Mesendoderm (in vitro differentiated cells): ENCODE measurements around the gene CUL4A.

Experiments
- DNase-seq: peaks from one replicate; pipeline ENCODE4 v3.0.0; 2013
- H2AK5ac ChIP-seq: 2 replicates; pipeline ENCODE4 v1.6.1; 2013; ENCODE audit warnings: low read length, inconsistent platforms
- H2BK120ac ChIP-seq: 2 replicates; pipeline ENCODE4 v1.6.1; 2013; ENCODE audit warnings: low read depth, mild to moderate bottlenecking, low read length, moderate library complexity, mixed read lengths
- H2BK15ac ChIP-seq: replicated peaks from 2 replicates; pipeline ENCODE4 v1.6.1; 2013; ENCODE audit warnings: low read depth, mild to moderate bottlenecking, moderate library complexity
- H2BK5ac ChIP-seq: 2 replicates; pipeline ENCODE4 v1.6.1; 2013; ENCODE audit warnings: low read length, inconsistent platforms
- H3K18ac ChIP-seq: 2 replicates; pipeline ENCODE4 v1.6.1; 2013; ENCODE audit warnings: mild to moderate bottlenecking, low read length, mixed read lengths
- H3K23ac ChIP-seq: one replicate; pipeline ENCODE4 v1.6.1; 2013; ENCODE audit warnings: low read length
- H3K27ac ChIP-seq: 2 replicates; pipeline ENCODE4 v1.5.1; 2013; ENCODE audit warnings: low read depth, mild to moderate bottlenecking, inconsistent platforms, low read length, moderate library complexity
- H3K27me3 ChIP-seq: 2 replicates; pipeline ENCODE4 v1.6.1; 2013; ENCODE audit warnings: low read length, control low read depth, mild to moderate bottlenecking, inconsistent platforms; ENCODE audit not compliant: insufficient read depth, poor library complexity
- H3K36me3 ChIP-seq: 2 replicates; pipeline ENCODE4 v1.6.1; 2013; ENCODE audit warnings: low read length, inconsistent platforms; ENCODE audit not compliant: control insufficient read depth, insufficient read depth
- H3K4ac ChIP-seq: one replicate; pipeline ENCODE4 v1.6.1; 2013; ENCODE audit warnings: low read depth, mild to moderate bottlenecking, low read length, moderate library complexity
- H3K4me1 ChIP-seq: 2 replicates; pipeline ENCODE4 v1.6.1; 2013; ENCODE audit warnings: low read depth, low read length, inconsistent platforms; ENCODE audit not compliant: control insufficient read depth
- H3K4me2 ChIP-seq: 2 replicates; pipeline ENCODE4 v1.6.1; 2013; ENCODE audit warnings: low read length
- H3K4me3 ChIP-seq: 2 replicates; pipeline ENCODE4 v1.5.1; 2013; ENCODE audit warnings: mild to moderate bottlenecking, low read length
- H3K56ac ChIP-seq: one replicate; pipeline ENCODE4 v1.6.1; 2013; ENCODE audit warnings: low read length
- H3K79me1 ChIP-seq: 2 replicates; pipeline ENCODE4 v1.6.1; 2013; ENCODE audit warnings: low read length, inconsistent platforms
- H3K79me2 ChIP-seq: 2 replicates; pipeline ENCODE4 v1.6.1; 2013; ENCODE audit warnings: mild to moderate bottlenecking, low read length; ENCODE audit not compliant: control insufficient read depth, insufficient read depth
- H3K9ac ChIP-seq: 2 replicates; pipeline ENCODE4 v1.6.1; 2013; ENCODE audit warnings: low read length, inconsistent platforms
- H4K5ac ChIP-seq: one replicate; pipeline ENCODE4 v1.6.1; 2013; ENCODE audit warnings: low read length
- H4K8ac ChIP-seq: one replicate; pipeline ENCODE4 v1.6.1; 2013; ENCODE audit warnings: low read depth, mild to moderate bottlenecking, control low read depth, low read length, moderate library complexity
- WGBS: extraction: QIAGEN DNeasy Blood & Tissue Kit; methylation state at CpG from one replicate; pipeline ENCODE4 v1.1.7; 2013; ENCODE audit warnings: low lambda C conversion rate, missing lambda C conversion rate; ENCODE audit not compliant: insufficient coverage; ENCODE audit errors: extremely low coverage; 5-methylcytosine and 5-hydroxymethylcytosine counted together

CUL4A gene

DNA sequence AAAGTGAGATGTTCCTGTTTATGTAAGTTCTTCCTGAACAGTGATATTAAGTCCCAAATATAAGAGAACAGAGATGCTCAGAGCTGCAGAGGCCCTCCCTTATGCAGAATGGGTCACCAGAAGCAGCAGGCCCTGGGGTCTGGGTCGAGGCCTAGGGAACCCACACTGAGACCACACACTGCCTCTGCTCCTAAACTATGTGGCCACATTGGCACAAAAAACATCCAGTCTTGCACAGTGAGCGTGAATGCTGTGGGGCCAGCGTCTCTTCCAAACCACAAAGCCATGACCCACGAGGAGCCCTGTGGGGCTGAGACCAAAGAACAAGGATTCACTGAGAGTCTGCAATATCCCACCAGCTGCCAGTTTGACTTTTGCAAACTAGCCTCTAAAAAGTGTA, 27.4 kb upstream of the CUL4A start:
- H3K4me2 ChIP-seq: no peak overlapping the region
- no CpG with 5 or more reads among the region's 4 CpGs for WGBS
- H3K18ac ChIP-seq: no peak overlapping the region
- no peaks in the 10 kb centered on the region for H3K79me1 ChIP-seq
- H3K27me3 ChIP-seq: no peaks in the 10 kb centered on the region
- H2BK120ac ChIP-seq: no peak overlapping the region
- DNase-seq: no peak
- no peak overlapping the region for H2AK5ac ChIP-seq
- no peak overlapping the region for H4K5ac ChIP-seq
- H3K4me3 ChIP-seq: no peak overlapping the region
- H3K79me2 ChIP-seq: no peaks in the 10 kb centered on the region
- H3K9ac ChIP-seq: no peak overlapping the region
- no peak overlapping the region for H4K8ac ChIP-seq
- H3K23ac ChIP-seq: no peak overlapping the region
- H3K36me3 ChIP-seq: peaks cover 7% of the 10 kb centered on the region
- no peak overlapping the region for H2BK5ac ChIP-seq
- H3K27ac ChIP-seq: no peak overlapping the region
- no peak overlapping the region for H3K56ac ChIP-seq
- H2BK15ac ChIP-seq: no peak overlapping the region
- no peak overlapping the region for H3K4ac ChIP-seq
- H3K4me1 ChIP-seq: no peaks in the 10 kb centered on the region

DNA sequence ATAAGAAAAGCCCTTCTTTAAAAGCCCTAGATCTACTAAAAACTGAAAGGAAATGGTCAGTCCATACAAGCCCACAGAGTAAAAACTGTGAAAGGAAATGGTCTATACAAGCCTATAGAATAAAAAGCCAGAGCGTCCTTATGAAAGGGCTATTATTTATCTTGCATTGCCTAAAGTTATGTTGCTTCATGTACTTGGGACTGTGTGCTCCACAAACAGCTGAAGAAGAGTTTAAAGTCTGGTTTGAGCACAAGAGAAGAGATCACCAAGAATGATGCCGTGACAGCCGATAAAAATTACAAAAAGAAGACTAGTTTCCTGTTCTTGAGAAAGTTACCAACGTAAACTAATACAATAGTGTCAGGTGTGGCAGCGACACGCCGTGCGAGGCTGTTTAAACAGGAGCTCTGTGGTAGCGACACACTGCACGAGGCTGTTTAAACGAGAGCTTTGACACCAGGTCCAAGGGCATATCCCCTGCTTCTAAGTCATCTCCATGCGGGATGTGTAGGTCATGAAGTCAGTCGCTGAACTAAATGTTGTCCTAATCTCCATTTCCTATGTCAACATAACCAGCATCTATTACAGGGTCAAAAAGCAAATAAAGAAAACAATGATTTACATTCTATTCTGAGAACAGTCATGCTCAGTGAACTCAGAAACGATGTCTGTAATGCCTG, 25.8 kb upstream of the CUL4A start:
- WGBS: no CpG with 5 or more reads among the region's 14 CpGs
- no peak overlapping the region for H2BK120ac ChIP-seq
- H3K9ac ChIP-seq: no peak overlapping the region
- H3K27me3 ChIP-seq: no peaks in the 10 kb centered on the region
- no peak overlapping the region for H3K18ac ChIP-seq
- no peak overlapping the region for H4K5ac ChIP-seq
- no peak overlapping the region for H3K27ac ChIP-seq
- peaks cover 2% of the 10 kb centered on the region for H3K79me1 ChIP-seq
- no peak for DNase-seq
- H3K79me2 ChIP-seq: no peaks in the 10 kb centered on the region
- no peak overlapping the region for H3K4me2 ChIP-seq
- peaks cover 7% of the 10 kb centered on the region for H3K36me3 ChIP-seq
- H2BK15ac ChIP-seq: no peak overlapping the region
- H2BK5ac ChIP-seq: no peak overlapping the region
- no peak overlapping the region for H3K4ac ChIP-seq
- no peak overlapping the region for H3K23ac ChIP-seq
- no peak overlapping the region for H3K4me3 ChIP-seq
- H2AK5ac ChIP-seq: no peak overlapping the region
- H3K4me1 ChIP-seq: no peaks in the 10 kb centered on the region
- no peak overlapping the region for H4K8ac ChIP-seq
- H3K56ac ChIP-seq: no peak overlapping the region

DNA sequence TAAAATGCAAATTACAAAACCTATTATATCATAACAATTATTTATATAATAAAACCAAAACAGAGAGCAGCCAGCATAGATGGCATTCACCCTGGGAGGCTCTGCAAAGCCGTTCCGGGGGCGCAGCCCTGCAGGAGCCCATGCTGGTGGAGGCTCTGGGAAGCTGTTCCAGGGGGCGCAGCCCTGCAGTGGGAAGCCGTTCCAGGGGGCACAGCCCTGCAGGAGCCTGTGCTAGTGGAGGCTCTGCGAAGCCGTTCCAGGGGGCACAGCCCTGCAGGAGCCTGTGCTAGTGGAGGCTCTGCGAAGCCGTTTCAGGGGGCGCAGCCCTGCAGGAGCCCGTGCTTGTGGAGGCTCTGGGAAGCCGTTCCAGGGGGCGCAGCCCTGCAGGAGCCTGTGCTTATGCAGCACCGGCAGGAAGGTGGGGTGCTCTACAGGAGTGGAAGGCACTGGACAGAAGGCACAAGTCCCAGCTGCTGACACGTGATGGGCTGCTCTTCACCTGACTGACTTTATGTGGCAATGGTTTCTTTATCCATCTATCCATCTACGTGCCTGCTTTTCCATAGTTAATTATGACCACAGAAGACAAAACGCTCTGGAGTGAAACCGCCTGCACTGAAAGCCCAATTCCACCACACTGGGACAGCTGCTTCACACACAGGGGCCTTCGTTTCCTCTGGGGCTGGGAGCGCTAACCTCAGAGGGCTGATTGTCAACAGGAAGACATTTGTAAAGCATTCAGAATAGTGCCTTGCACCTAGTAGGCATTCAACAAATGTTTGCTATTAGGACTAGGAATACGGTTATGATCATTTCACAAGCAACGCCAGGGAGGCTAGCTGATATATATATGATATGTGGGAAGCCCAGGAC, 24.6 kb upstream of the CUL4A start:
- H3K36me3 ChIP-seq: peaks cover 4% of the 10 kb centered on the region

DNA sequence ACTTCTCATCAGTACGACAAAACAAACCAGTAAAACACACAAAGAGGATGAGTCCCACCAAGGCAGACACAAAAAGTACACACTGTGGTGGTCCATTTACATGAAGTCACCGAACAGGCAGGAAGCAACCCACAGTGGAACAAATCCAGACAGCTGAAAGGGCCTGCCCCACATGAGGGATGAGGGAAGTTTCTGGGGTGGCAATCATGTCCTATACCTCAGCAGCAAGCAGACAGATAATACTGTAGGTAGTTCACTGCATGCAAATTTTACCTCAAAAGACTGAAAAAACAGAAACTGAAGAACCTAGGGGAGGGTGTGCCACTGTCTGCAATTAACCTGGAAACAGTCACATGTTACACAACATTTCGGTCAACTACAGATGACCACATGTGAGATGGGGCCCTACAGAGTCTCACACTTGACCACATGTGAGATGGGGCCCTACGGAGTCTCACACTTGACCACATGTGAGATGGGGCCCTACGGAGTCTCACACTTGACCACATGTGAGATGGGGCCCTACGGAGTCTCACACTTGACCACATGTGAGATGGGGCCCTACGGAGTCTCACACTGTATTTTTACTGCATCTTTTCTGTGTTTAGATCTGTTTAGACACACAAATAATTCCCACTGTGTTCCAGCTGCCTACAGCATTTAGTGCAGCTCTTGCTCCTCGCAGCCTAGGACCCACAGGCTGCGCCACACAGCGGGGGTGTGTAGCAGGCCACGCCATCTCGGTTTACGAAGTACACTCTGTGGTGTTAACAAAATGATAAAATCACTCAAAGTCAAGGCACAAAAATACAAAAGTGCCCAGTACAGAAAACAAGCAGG, 23.1 kb upstream of the CUL4A start:
- Histone ChIP-seq H3K27me3 (no peaks in the 10 kb centered on the region), H2BK120ac (no peak overlapping the region), H3K9ac (no peak overlapping the region), H3K4me2 (no peak overlapping the region), H2BK5ac (no peak overlapping the region), H2AK5ac (no peak overlapping the region), H3K23ac (no peak overlapping the region), H3K27ac (no peak overlapping the region), H3K79me1 (peaks cover 2% of the 10 kb centered on the region), H3K18ac (no peak overlapping the region), H3K4me3 (no peak overlapping the region), H3K4ac (no peak overlapping the region), H3K56ac (no peak overlapping the region), H3K79me2 (no peaks in the 10 kb centered on the region), H3K4me1 (no peaks in the 10 kb centered on the region), H4K8ac (no peak overlapping the region), H4K5ac (no peak overlapping the region), H2BK15ac (no peak overlapping the region), H3K36me3 (peaks cover 4% of the 10 kb centered on the region)
- WGBS: no CpG with 5 or more reads among the region's 13 CpGs
- no peak for DNase-seq

More for the DNA sequence above, 24.6 kb upstream of the CUL4A start:
- Histone ChIP-seq H2BK120ac (no peak overlapping the region), H2AK5ac (no peak overlapping the region), H4K8ac (no peak overlapping the region), H3K79me1 (peaks cover 2% of the 10 kb centered on the region), H3K4me1 (no peaks in the 10 kb centered on the region), H2BK5ac (no peak overlapping the region), H3K23ac (no peak overlapping the region), H3K18ac (no peak overlapping the region), H3K4me3 (no peak overlapping the region), H3K4ac (no peak overlapping the region), H3K79me2 (no peaks in the 10 kb centered on the region), H3K9ac (no peak overlapping the region), H3K27me3 (no peaks in the 10 kb centered on the region), H2BK15ac (no peak overlapping the region), H3K56ac (no peak overlapping the region), H3K27ac (no peak overlapping the region), H3K4me2 (no peak overlapping the region), H4K5ac (no peak overlapping the region)
- WGBS: no CpG with 5 or more reads among the region's 22 CpGs
- no peak for DNase-seq

DNA sequence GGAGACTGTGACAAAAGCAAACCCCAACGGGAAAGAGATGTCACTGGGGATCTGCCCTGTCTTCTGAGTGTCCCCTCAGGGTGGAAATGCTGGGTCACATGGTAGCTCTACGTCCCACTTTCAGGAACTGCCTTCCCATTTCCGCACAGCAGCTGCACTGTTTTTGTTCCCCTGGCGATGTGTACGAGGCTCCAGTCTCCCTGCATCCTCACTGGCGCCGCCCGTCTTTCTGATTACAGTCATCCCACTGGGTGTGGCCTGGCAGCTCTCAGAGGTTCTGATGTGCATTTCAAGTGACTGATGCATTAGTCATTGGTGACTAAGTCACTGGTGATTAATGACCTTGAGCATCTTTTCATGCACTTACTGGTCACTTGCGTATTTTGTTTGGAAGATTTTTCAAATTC, 22.1 kb upstream of the CUL4A start:
- Histone ChIP-seq H3K4me2 (no peak overlapping the region), H2BK5ac (no peak overlapping the region), H3K36me3 (peaks cover 2% of the 10 kb centered on the region), H3K4me3 (no peak overlapping the region), H3K56ac (no peak overlapping the region), H3K79me2 (no peaks in the 10 kb centered on the region), H3K79me1 (peaks cover 3% of the 10 kb centered on the region), H2BK120ac (no peak overlapping the region), H3K9ac (no peak overlapping the region), H3K23ac (no peak overlapping the region), H3K27me3 (no peaks in the 10 kb centered on the region), H3K4ac (no peak overlapping the region), H4K8ac (no peak overlapping the region), H4K5ac (no peak overlapping the region), H3K4me1 (no peaks in the 10 kb centered on the region), H2BK15ac (no peak overlapping the region), H3K18ac (no peak overlapping the region), H3K27ac (no peak overlapping the region), H2AK5ac (no peak overlapping the region)
- WGBS: no CpG with 5 or more reads among the region's 9 CpGs
- DNase-seq: peak; percentile 79
